AG04450 (cell line): ENCODE data around the gene SCGB1C2. TPM values are rescaled to one million over a fixed set of nuclear protein-coding genes. Genes with fewer than 3 reads are reported as not detected.

ENCODE experiments used
- CTCF ChIA-PET: fragments of 300-600, 350-600 bp; formaldehyde crosslinking; extraction: SDS; loops from one replicate; lab custom pipeline; 2022; ENCODE audit warnings: antibody characterized with exemption, inconsistent platforms; lab: Charles Lee
- POLR2A ChIA-PET: fragments of 350-600 bp; formaldehyde crosslinking; extraction: SDS; loops from one replicate; lab custom pipeline; 2021; ENCODE audit warnings: antibody characterized with exemption, inconsistent platforms; lab: Yijun Ruan, JAX
- DNase-seq: peaks from one replicate; pipeline ENCODE4 v3.0.0-alpha.2; 2011; ENCODE audit warnings: low read depth, low spot score
- H3K27ac ChIP-seq: one replicate; pipeline ENCODE4 v1.5.1; 2012; ENCODE audit warnings: low read depth, low read length, control low read depth
- H3K27me3 ChIP-seq: one replicate; pipeline ENCODE4 v1.6.0; 2012; ENCODE audit warnings: low read length; ENCODE audit not compliant: control insufficient read depth, insufficient read depth
- H3K4me3 ChIP-seq: 2 replicates; pipeline ENCODE4 v1.5.1; 2011; ENCODE audit warnings: mild to moderate bottlenecking, low read depth, low read length, control low read depth
- H3K9me3 ChIP-seq: 2 replicates; pipeline ENCODE4 v1.5.1; 2012; ENCODE audit warnings: low read length; ENCODE audit not compliant: control insufficient read depth, insufficient read depth
- CTCF ChIP-seq: IDR thresholded peaks from 2 replicates; pipeline ENCODE4 v1.5.1; 2011; ENCODE audit warnings: low read depth, low read length, control low read depth, inconsistent platforms
- polyA plus RNA-seq: library from polyadenylated mRNA; depleted of rRNA; stranded (reverse); fragments of >200 nt; gene quantifications from 2 replicates; pipeline ENCODE4 v1.2.3, GENCODE V29; 2011

The SCGB1C2 gene
- polyA plus RNA-seq, 1 experiment = not detected

DNA sequence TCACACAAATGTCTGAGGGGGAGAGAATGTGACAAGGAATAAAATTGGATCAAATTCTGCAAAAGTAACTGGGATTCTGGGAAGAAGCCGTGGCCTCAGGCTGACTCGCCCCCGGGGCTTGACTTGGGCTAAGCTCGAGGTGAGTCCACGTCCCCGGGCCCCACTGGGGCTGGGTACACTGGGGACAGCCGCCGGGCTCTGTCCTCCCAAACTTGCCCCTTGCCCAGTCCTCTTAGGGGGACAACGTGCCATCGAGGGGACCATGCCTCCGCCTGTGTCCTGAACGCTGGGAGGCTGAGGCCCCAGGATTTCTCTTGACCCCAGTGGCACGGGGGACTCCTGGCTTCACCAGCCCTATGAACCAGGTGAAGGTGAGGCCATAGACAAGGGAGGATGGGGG, 23.0 kb downstream of the SCGB1C2 start:
- CTCF ChIA-PET = no interaction called here
- POLR2A ChIA-PET = no interaction called here

GRCh38 chr17:161481-161880, 24.1 kb downstream of the SCGB1C2 start:
- H3K27me3 ChIP-seq = peaks cover 7% of the 10 kb centered on the region
- DNase-seq = no peak
- H3K27ac ChIP-seq = no peak overlapping the region
- ChIA-PET CTCF (interaction anchor here (0.5 kb wide), 1 partner anchor 15 kb away, joined by 3 read pairs; no protein-coding TSS in a partner anchor), POLR2A (no interaction called here)
- H3K9me3 ChIP-seq = peaks cover 4% of the 10 kb centered on the region; the same call in 1 of the 2 replicates
- TF ChIP-seq CTCF = no peak
- H3K4me3 ChIP-seq = no peak overlapping the region

More for the DNA sequence above, 23.0 kb downstream of the SCGB1C2 start:
- Histone ChIP-seq H3K9me3 (no peaks in the 10 kb centered on the region; the same call in 1 of the 2 replicates), H3K27ac (no peak overlapping the region), H3K4me3 (no peak overlapping the region), H3K27me3 (peaks cover 9% of the 10 kb centered on the region)
- DNase-seq = no peak
- TF ChIP-seq CTCF = no peak

DNA sequence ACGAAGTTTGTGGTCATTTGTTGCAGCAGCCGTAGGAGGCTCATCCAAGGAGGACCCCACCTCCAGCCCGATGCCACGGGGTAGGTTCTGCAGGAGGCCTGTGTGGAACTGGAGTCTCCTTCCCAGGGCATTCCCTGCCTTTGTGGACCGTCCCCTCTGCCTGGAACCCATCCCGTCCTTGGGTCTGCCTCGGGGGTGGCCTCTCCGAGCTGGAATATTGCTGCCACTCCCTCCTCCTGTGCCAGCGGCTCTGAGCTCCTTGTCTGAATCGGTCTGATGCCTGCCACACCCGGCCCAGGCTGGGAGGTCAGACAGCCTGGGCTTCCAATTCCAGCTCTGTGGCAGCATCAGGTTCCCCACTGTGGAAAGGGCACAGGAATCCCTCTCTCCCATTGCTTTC, 25.3 kb downstream of the SCGB1C2 start:
- H3K27me3 ChIP-seq = peaks cover 7% of the 10 kb centered on the region
- no peak overlapping the region for H3K4me3 ChIP-seq
- CTCF ChIA-PET = interaction anchor here (1.1 kb wide), 1 partner anchor 834 kb away, joined by 3 read pairs; the partner anchor contains the start of gene TIMM22
- no peak for TF ChIP-seq CTCF
- H3K9me3 ChIP-seq = peaks cover 4% of the 10 kb centered on the region; the same call in 1 of the 2 replicates
- POLR2A ChIA-PET = no interaction called here
- no peak overlapping the region for H3K27ac ChIP-seq
- DNase-seq = no peak

GRCh38 chr17:163514-164098, 26.2 kb downstream of the SCGB1C2 start:
- H3K27ac ChIP-seq = no peak overlapping the region
- POLR2A ChIA-PET = no interaction called here
- no peak for DNase-seq
- H3K4me3 ChIP-seq = no peak overlapping the region
- H3K27me3 ChIP-seq = peaks cover 5% of the 10 kb centered on the region
- TF ChIP-seq CTCF = peak; percentile 16; the same call in 1 of the 2 replicates
- peaks cover 4% of the 10 kb centered on the region; the same call in 1 of the 2 replicates for H3K9me3 ChIP-seq
- CTCF ChIA-PET = interaction anchor here (1.0 to 1.1 kb wide), 2 partner anchors 816 to 833 kb away, joined by 3 read pairs; partner anchors contain the start of genes NXN and TIMM22
